ENCODE results near the gene HOXA2. TPM values are rescaled to one million over a fixed set of nuclear protein-coding genes. Genes with fewer than 3 reads are reported as not detected.

Gene HOXA2
- total RNA-seq, 4 donors from 2014 or later, result 0.39 to 2.5 (median 1.8) TPM

- no peak overlapping the region for H3K4me3 ChIP-seq (ENCODE audit: low read depth, poor library complexity, severe bottlenecking)
- TF ChIP-seq CTCF (IDR thresholded peaks at IDR 0.05), result no peak
- WGBS, 2 donors, result 71 to 90% methylated on average over 43 to 44 of the region's 44 CpGs
- intact Hi-C loops (cut with DNase I; ENCODE audit: low total_unique reads), result no loop called here
- DNase-seq (ENCODE audit: low spot score in 2 of 2), result peak in 1 of 2 donors; percentile 70
Observed at GRCh38 chr7:27106181-27106900, 3.9 kb upstream of the HOXA2 start.

GRCh38 chr7:27105301-27106031 lies 3.0 kb upstream of the HOXA2 start:
- no peak overlapping the region for H3K4me3 ChIP-seq (ENCODE audit: low read depth, poor library complexity, severe bottlenecking)
- no peak for DNase-seq (ENCODE audit: low spot score in 2 of 2)
- TF ChIP-seq CTCF (IDR thresholded peaks at IDR 0.05) (no peak), POLR2A (IDR thresholded peaks at IDR 0.05) (no peak)
- 86 to 87% methylated on average over 13 of the region's 13 CpGs for WGBS, 2 donors
- intact Hi-C loops (cut with DNase I; ENCODE audit: low total_unique reads), result no loop called here

GRCh38 chr7:27104341-27105058 lies 2.0 kb upstream of the HOXA2 start:
- TF ChIP-seq POLR2A (IDR thresholded peaks at IDR 0.05) (no peak), CTCF (IDR thresholded peaks at IDR 0.05) (no peak)
- intact Hi-C loops (cut with DNase I; ENCODE audit: low total_unique reads), result no loop called here

GRCh38 chr7:27103489-27104226 lies 1.2 kb upstream of the HOXA2 start:
- H3K4me3 ChIP-seq (ENCODE audit: low read depth, poor library complexity, severe bottlenecking), result no peak overlapping the region

More at GRCh38 chr7:27104341-27105058, 2.0 kb upstream of the HOXA2 start:
- 81 to 82% methylated on average over 13 of the region's 13 CpGs for WGBS, 2 donors
- H3K4me3 ChIP-seq (ENCODE audit: low read depth, poor library complexity, severe bottlenecking), result no peak overlapping the region
- no peak for DNase-seq (ENCODE audit: low spot score in 2 of 2)

More at GRCh38 chr7:27103489-27104226, 1.2 kb upstream of the HOXA2 start:
- no peak for TF ChIP-seq POLR2A (IDR thresholded peaks at IDR 0.05)
- TF ChIP-seq CTCF (IDR thresholded peaks at IDR 0.05), result no peak
- intact Hi-C loops (cut with DNase I; ENCODE audit: low total_unique reads), result no loop called here
- no peak for DNase-seq (ENCODE audit: low spot score in 2 of 2)
- 29 to 30% methylated on average over 35 of the region's 35 CpGs for WGBS, 2 donors
